ENCODE results near the gene FGD2. TPM values are rescaled to one million over a fixed set of nuclear protein-coding genes. Genes with fewer than 3 reads are reported as not detected.

Gene FGD2
- total RNA-seq, 1 experiment from 2014 or later: 0.44 TPM

DNA sequence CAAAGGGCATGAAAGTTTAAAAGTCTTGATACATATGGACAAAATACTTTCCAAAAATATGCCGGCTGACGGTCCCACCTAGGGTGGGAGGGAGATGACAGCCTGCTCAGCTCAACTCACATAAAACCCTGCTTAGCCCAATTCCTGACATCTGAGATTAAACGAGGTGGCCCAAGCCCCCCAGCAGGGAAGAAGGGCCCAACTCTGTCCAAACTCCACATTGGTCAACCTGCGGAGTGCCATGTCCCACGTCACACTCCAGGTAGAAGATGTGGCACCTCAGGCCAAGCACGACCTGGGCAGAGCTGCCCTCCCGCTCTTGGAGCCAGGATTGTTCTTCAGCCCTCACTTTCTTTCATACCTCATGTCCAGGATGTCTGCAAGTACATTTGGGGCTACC lies 48.2 kb downstream of the FGD2 start:
- ATAC-seq (no peak), DNase-seq (no peak)
- H2AFZ ChIP-seq (ENCODE audit: low read length): no peak overlapping the region
- intact Hi-C loops (cut with micrococcal nuclease): no loop called here
- POLR2A ChIA-PET (ENCODE audit: unreplicated experiment): interaction anchor here (0.6 kb wide), 2 partner anchors 29 to 74 kb away, joined by 4 to 5 read pairs; no protein-coding TSS in a partner anchor
- no peak overlapping the region for H3K9ac ChIP-seq (ENCODE audit: low read length)
- BruUV-seq (replicated peaks): no TSS peak
- no peaks in the 10 kb centered on the region for H3K9me3 ChIP-seq (ENCODE audit: low read length)
- no peak overlapping the region for H3K27ac ChIP-seq (ENCODE audit: low read length)
- no peak overlapping the region for H3K4me2 ChIP-seq (ENCODE audit: low read length)
- no peaks in the 10 kb centered on the region for H3K79me2 ChIP-seq (ENCODE audit: low read length)
- H3K36me3 ChIP-seq (ENCODE audit: low read depth, low read length): no peaks in the 10 kb centered on the region
- H4K20me1 ChIP-seq (ENCODE audit: low read length): no peaks in the 10 kb centered on the region
- peaks cover 45% of the 10 kb centered on the region for H3K4me1 ChIP-seq (ENCODE audit: insufficient read depth, low read length)
- CTCF ChIA-PET: no interaction called here
- H3F3A ChIP-seq (ENCODE audit: low read length, unreplicated experiment): no peaks in the 10 kb centered on the region
- no peaks in the 10 kb centered on the region for H3K9me2 ChIP-seq (replicated peaks; ENCODE audit: low read length)
- H3K27me3 ChIP-seq (ENCODE audit: low read length): no peaks in the 10 kb centered on the region
- no peak for TF ChIP-seq EZH2phosphoT487 (IDR thresholded peaks at IDR 0.05; ENCODE audit: borderline replicate concordance, low read length)
- TF ChIP-seq, protein P1, sequence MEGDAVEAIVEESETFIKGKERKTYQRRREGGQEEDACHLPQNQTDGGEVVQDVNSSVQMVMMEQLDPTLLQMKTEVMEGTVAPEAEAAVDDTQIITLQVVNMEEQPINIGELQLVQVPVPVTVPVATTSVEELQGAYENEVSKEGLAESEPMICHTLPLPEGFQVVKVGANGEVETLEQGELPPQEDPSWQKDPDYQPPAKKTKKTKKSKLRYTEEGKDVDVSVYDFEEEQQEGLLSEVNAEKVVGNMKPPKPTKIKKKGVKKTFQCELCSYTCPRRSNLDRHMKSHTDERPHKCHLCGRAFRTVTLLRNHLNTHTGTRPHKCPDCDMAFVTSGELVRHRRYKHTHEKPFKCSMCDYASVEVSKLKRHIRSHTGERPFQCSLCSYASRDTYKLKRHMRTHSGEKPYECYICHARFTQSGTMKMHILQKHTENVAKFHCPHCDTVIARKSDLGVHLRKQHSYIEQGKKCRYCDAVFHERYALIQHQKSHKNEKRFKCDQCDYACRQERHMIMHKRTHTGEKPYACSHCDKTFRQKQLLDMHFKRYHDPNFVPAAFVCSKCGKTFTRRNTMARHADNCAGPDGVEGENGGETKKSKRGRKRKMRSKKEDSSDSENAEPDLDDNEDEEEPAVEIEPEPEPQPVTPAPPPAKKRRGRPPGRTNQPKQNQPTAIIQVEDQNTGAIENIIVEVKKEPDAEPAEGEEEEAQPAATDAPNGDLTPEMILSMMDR (conservative IDR thresholded peaks at IDR 0.05; ENCODE audit: low read depth, low read length): no peak
- no peak overlapping the region for H3K4me3 ChIP-seq (ENCODE audit: low read length)

DNA sequence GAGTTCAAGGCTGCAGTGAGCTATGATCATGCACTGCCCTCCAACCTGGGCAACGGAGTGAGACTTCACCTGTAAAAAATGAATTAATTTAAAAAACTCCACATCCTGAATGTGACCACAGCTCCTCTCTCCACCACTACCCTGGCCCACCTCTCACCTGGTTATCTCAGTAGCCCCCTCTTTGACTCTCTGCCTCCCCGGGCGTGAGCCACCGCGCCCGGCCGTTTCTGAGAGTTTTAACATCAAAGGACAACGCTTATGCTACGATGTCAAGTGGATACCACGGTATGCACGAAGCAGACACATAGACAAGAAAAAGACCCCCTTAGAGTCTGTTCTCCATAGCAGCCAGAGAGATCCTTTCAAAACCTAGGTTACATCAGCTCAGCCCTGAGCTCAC lies 48.7 kb downstream of the FGD2 start:
- H4K20me1 ChIP-seq (ENCODE audit: low read length): no peaks in the 10 kb centered on the region
- H3K27me3 ChIP-seq (ENCODE audit: low read length): no peaks in the 10 kb centered on the region
- DNase-seq (no peak), ATAC-seq (no peak)
- H3K4me1 ChIP-seq (ENCODE audit: insufficient read depth, low read length): peaks cover 43% of the 10 kb centered on the region
- TF ChIP-seq EZH2 (IDR thresholded peaks at IDR 0.05; ENCODE audit: low read length, unreplicated experiment): no peak
- no peak for TF ChIP-seq EZH2phosphoT487 (IDR thresholded peaks at IDR 0.05; ENCODE audit: borderline replicate concordance, low read length)
- TF ChIP-seq, protein P1 (conservative IDR thresholded peaks at IDR 0.05; ENCODE audit: low read depth, low read length): no peak
- intact Hi-C loops (cut with micrococcal nuclease): no loop called here
- H3K79me2 ChIP-seq (ENCODE audit: low read length): no peaks in the 10 kb centered on the region
- no peak overlapping the region for H3K4me3 ChIP-seq (ENCODE audit: low read length)
- H3K9me2 ChIP-seq (replicated peaks; ENCODE audit: low read length): no peaks in the 10 kb centered on the region
- H3K9me3 ChIP-seq (ENCODE audit: low read length): no peaks in the 10 kb centered on the region
- H3K9ac ChIP-seq (ENCODE audit: low read length): no peak overlapping the region
- H3K27ac ChIP-seq (ENCODE audit: low read length): no peak overlapping the region
- BruUV-seq (replicated peaks): no TSS peak
- no peak overlapping the region for H2AFZ ChIP-seq (ENCODE audit: low read length)
- ChIA-PET POLR2A (ENCODE audit: unreplicated experiment) (interaction anchor here (0.6 kb wide), 2 partner anchors 29 to 74 kb away, joined by 4 to 5 read pairs; no protein-coding TSS in a partner anchor), CTCF (no interaction called here)
- no peak overlapping the region for H3K4me2 ChIP-seq (ENCODE audit: low read length)
- H3K36me3 ChIP-seq (ENCODE audit: low read depth, low read length): no peaks in the 10 kb centered on the region
- no peaks in the 10 kb centered on the region for H3F3A ChIP-seq (ENCODE audit: low read length, unreplicated experiment)

DNA sequence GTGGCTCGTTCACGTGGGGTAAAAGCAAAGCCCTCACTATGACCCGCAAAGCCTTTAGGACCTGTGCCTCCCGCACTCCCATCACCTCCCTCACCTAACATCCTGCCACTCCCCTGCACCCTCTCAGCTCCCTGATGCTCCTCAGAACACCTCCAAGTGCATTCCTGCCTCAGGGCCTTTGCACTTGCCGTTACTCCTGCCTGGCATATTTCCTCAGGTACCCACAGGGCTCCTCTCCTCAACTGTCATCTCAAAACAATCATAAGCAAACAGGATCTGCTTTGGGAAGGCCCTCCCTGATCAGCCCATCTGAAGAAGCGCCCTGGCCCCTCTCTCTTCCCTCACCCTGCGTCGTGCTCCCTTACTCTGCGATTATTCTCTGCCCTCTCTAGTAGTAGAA lies 49.1 kb downstream of the FGD2 start:
- intact Hi-C loops (cut with micrococcal nuclease): no loop called here
- H3K36me3 ChIP-seq (ENCODE audit: low read depth, low read length): no peaks in the 10 kb centered on the region
- H2AFZ ChIP-seq (ENCODE audit: low read length): no peak overlapping the region
- no peaks in the 10 kb centered on the region for H3K27me3 ChIP-seq (ENCODE audit: low read length)
- no peak overlapping the region for H3K9ac ChIP-seq (ENCODE audit: low read length)
- H3K27ac ChIP-seq (ENCODE audit: low read length): peak overlapping the region; percentile 95; the same call in 1 of the 2 replicates
- H4K20me1 ChIP-seq (ENCODE audit: low read length): no peaks in the 10 kb centered on the region
- H3F3A ChIP-seq (ENCODE audit: low read length, unreplicated experiment): no peaks in the 10 kb centered on the region
- no peaks in the 10 kb centered on the region for H3K79me2 ChIP-seq (ENCODE audit: low read length)
- peaks cover 45% of the 10 kb centered on the region for H3K4me1 ChIP-seq (ENCODE audit: insufficient read depth, low read length)
- ATAC-seq (no peak), DNase-seq (no peak)
- no peak overlapping the region for H3K4me3 ChIP-seq (ENCODE audit: low read length)
- H3K9me3 ChIP-seq (ENCODE audit: low read length): no peaks in the 10 kb centered on the region
- no peak overlapping the region for H3K4me2 ChIP-seq (ENCODE audit: low read length)
- ChIA-PET POLR2A (ENCODE audit: unreplicated experiment) (interaction anchor here (0.6 kb wide), 1 partner anchor 73 kb away, joined by 4 read pairs; no protein-coding TSS in a partner anchor), CTCF (no interaction called here)
- BruUV-seq (replicated peaks): no TSS peak
- H3K9me2 ChIP-seq (replicated peaks; ENCODE audit: low read length): no peaks in the 10 kb centered on the region
- TF ChIP-seq, protein P1 (conservative IDR thresholded peaks at IDR 0.05; ENCODE audit: low read depth, low read length): no peak
- TF ChIP-seq EZH2 (IDR thresholded peaks at IDR 0.05; ENCODE audit: low read length, unreplicated experiment): no peak
- no peak for TF ChIP-seq EZH2phosphoT487 (IDR thresholded peaks at IDR 0.05; ENCODE audit: borderline replicate concordance, low read length)
